Retina (tissue), 1 donor: ENCODE data around the gene CELF4.

Experiments used
- DNase-seq: peaks from one replicate; pipeline ENCODE4 v3.0.0-alpha.2; 2016

CELF4 gene

DNA sequence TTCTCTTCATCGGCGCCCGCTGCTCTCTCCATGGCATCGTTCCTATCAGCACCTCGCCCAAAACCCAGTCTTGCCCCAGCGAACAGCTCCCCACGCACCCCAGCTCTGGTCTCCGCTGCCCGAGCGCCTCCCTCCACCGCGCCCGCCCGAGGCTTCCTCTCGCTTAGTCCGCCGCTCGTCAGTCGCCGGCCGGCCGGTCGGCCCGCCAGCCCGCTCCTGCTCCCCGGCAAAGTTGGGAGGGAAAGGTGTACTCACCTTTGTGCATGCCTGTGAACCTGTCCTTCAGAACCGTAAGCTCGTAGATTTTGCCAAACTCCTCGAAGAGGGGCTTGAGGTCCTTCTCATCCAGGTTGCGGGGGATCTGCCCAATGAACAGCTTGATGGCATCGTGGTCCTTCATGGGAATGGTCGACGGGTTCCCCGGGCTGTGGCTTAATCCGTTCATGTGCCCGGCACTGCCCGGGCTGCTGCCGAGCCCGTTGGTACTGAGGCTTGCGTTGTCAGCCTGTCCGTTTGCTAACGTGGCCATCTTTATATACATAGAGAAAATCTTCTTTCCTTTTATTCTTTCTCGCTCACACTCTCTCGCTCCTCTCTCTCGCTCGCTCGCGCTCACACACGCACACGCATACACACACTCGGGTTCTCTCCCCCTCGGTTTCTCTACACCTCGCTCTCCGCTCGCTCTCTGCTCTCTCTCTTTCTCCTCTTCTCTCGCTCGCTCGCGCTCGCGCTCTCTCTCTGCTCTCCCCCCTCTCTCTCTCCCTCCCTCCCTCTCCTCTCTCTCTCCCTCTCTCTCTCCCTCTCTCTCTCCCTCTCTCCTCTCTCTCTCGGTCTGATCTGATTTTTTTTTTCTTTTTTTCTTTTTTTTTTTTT, at the start of gene CELF4:
Gene CELF4, minus strand, starts transcription at position 698 of the 876 bp plus-strand sequence.
- DNase-seq, result peak; percentile 91

- no peak for DNase-seq
These were observed 47.6 kb upstream of the CELF4 start for GRCh38 chr18:37613253-37613565.

GRCh38 chr18:37612524-37613252, 47.1 kb upstream of the CELF4 start:
- DNase-seq, result no peak

DNA sequence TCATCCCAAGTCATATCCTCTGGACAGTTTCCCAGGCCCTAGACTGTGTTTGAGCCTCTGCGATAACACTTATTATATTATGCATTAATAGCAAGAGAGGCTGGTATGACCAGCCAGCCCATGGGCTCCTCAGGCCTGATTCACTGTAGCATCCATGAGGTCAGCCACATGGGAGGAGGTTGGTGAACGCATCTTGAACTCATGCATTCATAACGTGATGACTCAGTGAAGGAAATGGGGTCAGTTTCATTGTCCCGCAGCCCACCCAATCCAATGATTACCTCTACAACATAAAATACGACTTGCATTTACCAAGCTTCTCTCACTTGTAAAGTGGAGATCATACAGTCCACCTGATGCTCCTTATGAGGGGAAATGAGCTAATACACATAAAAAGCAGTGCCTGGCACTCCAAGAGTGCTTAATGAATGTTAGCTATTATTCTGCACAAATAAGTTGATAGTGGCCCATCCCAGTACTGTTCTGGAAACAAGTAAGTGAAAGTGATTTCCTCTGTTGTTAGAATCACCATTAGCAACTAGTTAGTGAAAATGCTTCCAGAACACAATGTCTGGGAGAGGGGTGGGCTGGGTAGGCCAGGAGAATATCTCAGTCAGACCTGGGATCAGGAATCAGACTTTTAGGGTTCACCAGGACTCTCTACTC, 46.1 kb upstream of the CELF4 start:
- no peak for DNase-seq

GRCh38 chr18:37608876-37609275, 43.3 kb upstream of the CELF4 start:
- no peak for DNase-seq

GRCh38 chr18:37607281-37607680, 41.7 kb upstream of the CELF4 start:
- no peak for DNase-seq

- no peak for DNase-seq
These were observed 38.4 kb upstream of the CELF4 start for GRCh38 chr18:37604032-37604431.

DNA sequence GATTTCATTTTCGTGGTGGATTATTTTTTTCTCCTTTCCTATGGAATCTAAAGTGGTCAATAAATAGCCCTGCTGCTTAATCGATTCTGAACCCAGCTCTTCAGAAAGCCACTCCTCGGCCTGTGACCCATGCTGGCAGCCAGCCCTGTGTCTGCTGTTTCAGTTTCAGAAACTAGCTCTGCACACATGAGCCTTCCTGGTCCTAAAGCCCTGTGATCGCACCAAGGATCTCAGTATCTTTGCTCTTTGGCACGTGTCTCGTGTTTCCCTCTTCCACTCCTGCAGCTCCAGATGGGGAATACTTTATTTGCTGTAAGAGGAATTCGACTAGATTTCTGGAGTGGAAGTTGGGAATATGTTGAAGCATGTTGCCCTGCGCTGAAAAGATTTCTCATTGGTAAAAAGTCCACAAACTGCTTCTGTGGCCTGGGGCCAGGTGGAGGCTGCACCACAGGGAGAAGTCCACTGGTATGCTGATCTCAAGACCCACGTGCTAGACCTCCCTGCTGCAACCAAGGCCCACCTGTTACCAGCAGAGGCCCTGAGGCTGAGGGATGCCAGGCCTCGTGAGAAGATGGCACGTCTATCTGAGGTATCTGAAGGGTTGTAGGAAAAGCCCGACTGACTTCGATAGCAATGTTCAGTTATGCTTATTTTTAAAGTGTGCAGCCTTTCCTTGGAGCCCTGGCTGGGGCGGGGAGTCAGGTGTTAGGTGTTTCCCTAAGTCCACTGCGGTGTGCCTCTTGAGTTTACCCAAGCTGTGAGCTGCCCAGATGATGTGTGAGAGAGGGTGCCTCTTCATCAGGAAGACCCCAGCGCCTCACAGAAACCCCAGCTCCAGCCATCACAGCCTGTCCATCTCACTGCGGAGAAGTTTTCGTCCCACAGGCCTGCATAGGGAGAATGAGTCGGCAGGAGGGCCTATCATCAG, 33.6 kb upstream of the CELF4 start:
- DNase-seq, result no peak

GRCh38 chr18:37598396-37598795, 32.8 kb upstream of the CELF4 start:
- no peak for DNase-seq

DNA sequence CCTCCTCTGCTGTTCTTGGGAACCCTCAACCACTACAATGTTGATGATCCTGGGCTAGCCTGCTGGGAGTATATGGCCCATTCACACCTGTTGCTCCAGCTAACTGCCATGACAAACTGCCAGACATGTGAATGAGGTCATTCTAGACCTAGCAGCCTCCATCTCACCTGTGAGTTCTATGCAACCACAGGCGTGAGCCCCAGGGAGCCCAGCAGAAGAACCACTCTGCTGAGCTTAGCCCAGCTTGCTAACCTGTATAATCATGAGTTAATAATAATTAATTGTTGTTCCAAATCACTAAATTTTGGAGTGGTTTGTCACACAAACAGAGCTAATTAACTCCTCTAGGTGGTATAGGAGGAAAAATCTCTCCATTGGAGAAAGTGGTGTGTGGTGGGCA, 24.7 kb upstream of the CELF4 start:
- DNase-seq, result no peak

GRCh38 chr18:37588289-37588688, 22.7 kb upstream of the CELF4 start:
- DNase-seq, result no peak

DNA sequence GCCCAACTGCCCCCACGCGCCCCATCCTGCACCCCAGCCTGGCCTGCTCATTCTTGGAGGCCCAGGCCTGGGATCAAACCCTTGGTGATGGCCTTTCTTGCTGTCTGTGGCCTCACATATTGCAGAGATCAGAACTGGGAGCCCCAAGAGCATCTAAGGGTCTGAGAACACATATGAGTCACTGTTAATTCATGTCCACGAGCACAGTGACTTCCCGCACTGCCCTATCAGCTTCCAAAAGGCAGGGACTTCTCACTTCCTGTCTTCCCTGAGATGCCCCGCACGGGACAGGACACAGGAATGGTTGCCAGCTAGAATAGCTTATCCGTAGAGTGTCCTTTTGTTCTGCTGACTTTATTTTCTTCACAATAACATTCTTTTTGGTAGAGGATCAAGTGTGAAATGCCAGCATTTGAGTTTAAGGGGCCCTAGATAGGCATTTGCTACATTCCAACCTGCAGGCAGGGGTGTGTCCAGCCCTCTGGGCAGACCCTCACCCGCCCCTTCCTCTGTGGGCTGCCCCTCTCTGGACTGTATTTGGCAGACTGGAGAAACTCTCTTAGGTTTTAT, 21.1 kb upstream of the CELF4 start:
- no peak for DNase-seq

DNA sequence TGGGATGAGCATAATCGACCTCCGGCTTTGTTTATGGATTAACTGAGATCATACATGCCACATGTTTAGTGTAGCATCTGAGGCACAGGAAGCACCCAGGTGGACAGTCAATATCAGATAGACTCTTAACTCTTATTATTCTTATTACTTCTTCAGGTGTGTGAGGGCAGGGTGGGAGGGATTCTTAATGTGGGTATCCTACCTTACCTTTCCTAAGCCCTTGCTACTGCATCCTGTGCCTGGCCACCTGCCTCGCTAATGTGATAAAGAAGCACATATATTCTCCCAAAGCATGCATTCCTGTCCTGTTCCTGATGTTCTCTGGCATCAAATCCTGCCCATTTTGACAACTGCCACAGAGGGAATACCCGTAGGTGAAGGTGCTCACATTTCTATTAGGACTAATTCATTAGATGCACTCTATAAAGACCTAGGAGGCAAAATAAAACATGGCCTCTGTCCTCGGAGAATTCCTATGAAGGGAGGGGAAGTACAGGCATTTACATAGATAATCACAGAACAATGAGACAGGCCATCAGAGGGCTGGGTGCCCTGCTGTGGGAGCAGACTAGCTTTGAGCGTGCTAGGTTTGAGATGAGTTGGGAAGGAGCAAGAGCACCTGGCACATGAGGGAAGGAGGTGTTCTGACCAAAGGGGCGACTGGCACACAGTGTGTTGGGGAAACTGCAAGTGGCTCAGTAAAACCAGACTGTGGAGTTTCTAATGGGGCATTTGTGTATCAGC, 19.5 kb upstream of the CELF4 start:
- no peak for DNase-seq

DNA sequence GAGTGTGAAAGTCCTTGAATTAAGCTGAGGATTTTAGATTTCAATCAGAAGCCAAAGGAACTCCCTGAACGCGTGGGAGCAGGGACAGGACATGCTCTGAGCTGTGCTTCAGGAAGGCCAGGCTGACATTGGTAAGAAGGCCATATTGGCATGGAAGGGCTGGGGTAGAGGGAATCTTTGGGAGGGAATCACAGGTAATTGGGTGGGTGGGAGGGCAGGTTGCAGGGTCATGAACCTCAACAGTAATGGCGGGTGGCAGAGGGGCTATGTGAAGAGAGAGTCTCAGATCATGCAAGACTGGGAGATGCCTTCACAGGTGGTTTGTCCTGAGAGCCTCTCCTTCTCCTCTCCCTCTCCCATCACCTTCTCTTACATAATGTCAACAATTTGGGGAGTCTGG, 18.6 kb upstream of the CELF4 start:
- DNase-seq, result no peak

DNA sequence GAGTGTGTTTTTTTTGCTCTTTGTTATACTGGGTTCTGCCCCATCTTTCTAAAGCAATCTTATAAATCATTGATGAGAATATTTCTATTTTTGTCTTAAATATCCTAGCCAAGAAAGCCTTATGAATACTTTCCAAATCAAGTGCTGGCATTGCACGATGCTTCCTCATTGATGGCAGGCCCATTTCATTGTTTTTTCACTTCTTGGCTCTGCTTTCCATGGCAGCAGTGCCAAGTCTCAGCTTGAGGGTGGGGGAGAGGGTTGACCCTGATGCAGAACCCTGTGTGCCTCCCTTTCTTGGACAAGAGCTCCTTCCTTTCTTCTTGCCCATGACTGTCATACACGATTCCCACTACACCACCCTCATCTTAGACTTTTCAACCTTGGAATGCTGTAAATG, 16.7 kb upstream of the CELF4 start:
- no peak for DNase-seq

GRCh38 chr18:37578886-37579513, 13.4 kb upstream of the CELF4 start:
- peak; percentile 51 for DNase-seq

DNA sequence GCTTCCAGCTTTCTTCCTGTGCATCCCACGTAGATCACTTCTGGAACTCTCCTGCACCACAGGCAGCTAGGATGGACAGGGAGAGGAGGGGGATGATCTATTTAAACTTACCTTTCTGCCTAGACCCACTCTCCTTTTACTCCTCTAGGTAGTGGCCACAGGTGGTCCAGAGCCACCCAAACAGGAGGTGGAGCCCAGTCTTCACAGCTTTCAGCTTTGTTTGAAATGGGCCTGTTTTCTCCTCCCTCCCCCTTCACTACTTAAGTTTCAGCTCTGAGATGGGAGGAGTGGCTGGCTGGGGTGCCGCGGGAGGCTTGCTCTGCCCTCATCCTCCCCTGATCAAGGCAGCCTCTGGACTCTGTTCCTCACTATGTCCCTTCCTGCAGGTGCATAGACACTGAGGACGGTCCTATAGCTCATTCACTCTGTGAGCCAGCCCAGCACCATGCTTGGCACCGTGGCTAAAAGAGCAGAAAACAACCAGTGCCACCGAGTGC, 12.6 kb upstream of the CELF4 start:
- DNase-seq, result no peak

DNA sequence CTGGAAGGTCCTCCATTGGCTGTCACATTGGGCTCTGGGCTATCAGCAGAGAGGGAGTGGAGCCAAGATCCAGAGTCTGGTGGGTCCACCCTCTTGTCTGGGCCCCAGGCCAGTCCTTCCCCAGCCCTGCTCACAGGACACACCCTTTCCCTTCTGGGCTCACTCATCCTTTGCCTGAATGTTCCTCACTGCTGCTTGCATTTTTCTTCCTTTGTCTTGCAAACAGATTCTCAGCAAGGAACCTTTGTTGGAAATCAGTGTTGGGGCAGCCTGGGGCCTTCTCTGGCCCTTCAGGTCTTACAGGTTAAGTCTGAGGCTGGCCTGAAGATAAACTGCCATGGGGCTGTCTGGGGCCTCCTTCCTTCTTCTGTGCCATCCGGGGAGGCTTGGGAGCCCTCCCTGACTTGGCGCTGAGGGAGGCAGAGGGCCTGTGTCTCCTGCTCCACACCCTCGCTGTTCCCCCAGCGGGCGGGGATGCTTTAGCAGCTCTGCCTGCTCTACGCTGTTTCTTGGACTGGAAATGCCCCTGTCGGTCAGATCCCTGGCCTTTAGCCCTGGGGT, 11.5 kb upstream of the CELF4 start:
- no peak for DNase-seq

GRCh38 chr18:37575646-37576045, 10.0 kb upstream of the CELF4 start:
- no peak for DNase-seq

DNA sequence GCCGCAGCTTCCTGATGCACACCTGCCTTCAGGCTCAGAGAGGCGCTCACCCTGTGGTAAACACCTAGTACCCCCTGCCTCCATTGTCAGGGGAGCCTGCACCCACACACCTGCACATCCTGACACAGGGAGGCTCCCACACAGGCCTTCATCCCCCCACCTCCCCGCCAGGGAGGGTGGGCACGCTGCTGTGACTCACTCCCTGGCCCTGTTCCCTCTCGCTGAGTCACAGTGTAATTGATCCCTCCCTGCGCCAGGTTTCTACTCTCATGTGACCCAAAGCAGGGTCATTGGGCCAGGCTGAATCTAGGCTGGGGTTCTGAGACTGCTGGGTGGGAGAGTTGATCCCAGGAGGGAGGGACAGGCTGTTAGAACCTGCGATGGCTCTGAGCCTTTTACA, 8.5 kb upstream of the CELF4 start:
- DNase-seq, result no peak

- no peak for DNase-seq
These were observed 7.1 kb upstream of the CELF4 start for GRCh38 chr18:37572736-37573135.
